Gastrocnemius medialis (tissue), 4 donors: ENCODE measurements around the gene SMIM31. TPM values are rescaled to one million over a fixed set of nuclear protein-coding genes. Genes with fewer than 3 reads are reported as not detected.

Experiments
- ATAC-seq, 2 donors: fragments of 150-250 bp; one replicate each; pipeline ENCODE4 v1.9.1; 2016
- DNase-seq, 2 donors: peaks; one replicate each; pipeline ENCODE4 v3.0.0-alpha.2; 2019
- H3K27ac ChIP-seq, 4 donors: fragments of 200-600 bp; sonication (generic); 1 replicate in 1 of 4; 2 replicates in 3 of 4; pipeline ENCODE4 v1.5.1; 2016 to 2018; ENCODE audit warnings: mild to moderate bottlenecking in 2 of 4, moderate library complexity in 1 of 4
- H3K27me3 ChIP-seq, 3 donors: fragments of 200-600 bp; sonication (generic) in 2 of 3; 1 replicate in 1 of 3; 2 replicates in 2 of 3; pipeline versions ENCODE4 v1.5.1 to v1.6.0; 2016 to 2019; ENCODE audit warnings: mild to moderate bottlenecking in 1 of 3, moderate library complexity in 1 of 3
- H3K36me3 ChIP-seq, 2 donors: fragments of 200-600 bp; sonication (generic) in 1 of 2; one replicate each; pipeline ENCODE4 v1.5.1; 2017 to 2018
- H3K4me1 ChIP-seq, 2 donors: fragments of 200-600 bp; sonication (generic) in 1 of 2; one replicate each; pipeline ENCODE4 v1.5.1; 2016 to 2017; ENCODE audit warnings: mild to moderate bottlenecking in 2 of 2
- H3K4me3 ChIP-seq, 4 donors: fragments of 200-600 bp; sonication (generic) in 3 of 4; 1 replicate in 1 of 4; 2 replicates in 3 of 4; pipeline ENCODE4 v1.5.1; 2016 to 2019; ENCODE audit warnings: mild to moderate bottlenecking in 2 of 4
- H3K9me3 ChIP-seq, 3 donors: fragments of 200-600 bp; sonication (generic) in 2 of 3; 1 replicate in 1 of 3; 2 replicates in 2 of 3; pipeline ENCODE4 v1.5.1; 2016 to 2019
- CTCF ChIP-seq, 5 experiments: fragments of 450-650 bp in 3 of 5; fragments of 200-600 bp in 2 of 5; sonication (generic) in 2 of 5; IDR thresholded peaks in 4 of 5; conservative IDR thresholded peaks in 1 of 5; 1 replicate in 4 of 5; 2 replicates in 1 of 5; pipeline ENCODE4 v1.5.1; 2016 to 2019; ENCODE audit warnings: antibody characterized with exemption in 5 of 5, mild to moderate bottlenecking in 3 of 5, moderate library complexity in 3 of 5
- POLR2A ChIP-seq, 2 donors: fragments of 450-650 bp; IDR thresholded peaks; one replicate each; pipeline ENCODE4 v1.6.1; 2017; ENCODE audit warnings: antibody characterized with exemption in 2 of 2, mild to moderate bottlenecking in 2 of 2, moderate library complexity in 2 of 2
- in situ Hi-C, 4 donors: fragments of 200-750 bp; cut with MboI; loops; one replicate each; pipeline versions ENCODE4 v1.15.0 to v1.8.0; 2017; ENCODE audit warnings: low sequenced_read_pairs in 4 of 4
- intact Hi-C: fragments of 100-400 bp; cut with DNase I; formaldehyde crosslinking; loops from one replicate; pipeline ENCODE4 v1.15.1; 2023; ENCODE audit warnings: low total_unique reads
- total RNA-seq, 4 donors: library from RNA; depleted of rRNA; stranded (reverse); fragments of >200 nt; gene quantifications; one replicate each; pipeline versions ENCODE4 v1.1.0 to v1.2.3, GENCODE V29; 2016

The SMIM31 gene
- total RNA-seq, 4 donors from 2014 or later = not detected

- TF ChIP-seq POLR2A (IDR thresholded peaks at IDR 0.05) (no peak), CTCF (IDR thresholded peaks at IDR 0.05 in 4 of 5, conservative IDR thresholded peaks at IDR 0.05 in 1 of 5) (no peak)
- no peak for DNase-seq
- intact Hi-C loops (loop anchor here (5.0 kb wide), 1 partner anchor 1179 kb away; no protein-coding TSS in a partner anchor), in situ Hi-C loops (loop anchor here in 2 of 4 donors (25.0 kb wide), 2 partner anchors 1169 to 1194 kb away; no protein-coding TSS in a partner anchor)
- H3K4me1 ChIP-seq = peaks cover 6 to 8% of the 10 kb centered on the region in 2 donors
- no peaks in the 10 kb centered on the region for H3K27me3 ChIP-seq
- no peak overlapping the region for H3K27ac ChIP-seq
- H3K36me3 ChIP-seq = no peaks in the 10 kb centered on the region
- no peak overlapping the region for H3K4me3 ChIP-seq
- ATAC-seq = no peak
- H3K9me3 ChIP-seq = no peaks in the 10 kb centered on the region
These were observed 23.1 kb upstream of the SMIM31 start for GRCh38 chr4:164730705-164731393.

GRCh38 chr4:164731827-164732474 lies 22.0 kb upstream of the SMIM31 start:
- Histone ChIP-seq H3K27ac (no peak overlapping the region), H3K36me3 (no peaks in the 10 kb centered on the region), H3K9me3 (no peaks in the 10 kb centered on the region), H3K4me1 (peaks cover 6 to 8% of the 10 kb centered on the region in 2 donors), H3K4me3 (no peak overlapping the region), H3K27me3 (no peaks in the 10 kb centered on the region)
- ATAC-seq = peak in 1 of 2 donors; percentile 53
- in situ Hi-C loops (loop anchor here in 2 of 4 donors (25.0 kb wide), 2 partner anchors 1170 to 1195 kb away; no protein-coding TSS in a partner anchor), intact Hi-C loops (loop anchor here (5.0 kb wide), 1 partner anchor 1180 kb away; no protein-coding TSS in a partner anchor)
- TF ChIP-seq CTCF (IDR thresholded peaks at IDR 0.05 in 4 of 5, conservative IDR thresholded peaks at IDR 0.05 in 1 of 5) (peak; percentile 41 to 67 (median 54)), POLR2A (IDR thresholded peaks at IDR 0.05) (no peak)
- peak in 1 of 2 donors; percentile 14 for DNase-seq

- in situ Hi-C loops = loop anchor here in 2 of 4 donors (25.0 kb wide), 2 partner anchors 1172 to 1197 kb away; no protein-coding TSS in a partner anchor
- no peaks in the 10 kb centered on the region for H3K9me3 ChIP-seq
- H3K27ac ChIP-seq = no peak overlapping the region
- no peak for ATAC-seq
- no peak overlapping the region for H3K4me3 ChIP-seq
- intact Hi-C loops = loop anchor here (5.0 kb wide), 1 partner anchor 1182 kb away; no protein-coding TSS in a partner anchor
- H3K36me3 ChIP-seq = no peaks in the 10 kb centered on the region
- TF ChIP-seq POLR2A (IDR thresholded peaks at IDR 0.05) = no peak
- no peak for TF ChIP-seq CTCF (IDR thresholded peaks at IDR 0.05 in 4 of 5, conservative IDR thresholded peaks at IDR 0.05 in 1 of 5)
- H3K4me1 ChIP-seq = peaks cover 6 to 8% of the 10 kb centered on the region in 2 donors
- H3K27me3 ChIP-seq = no peaks in the 10 kb centered on the region
- no peak for DNase-seq
These were observed 19.4 kb upstream of the SMIM31 start for GRCh38 chr4:164734484-164734883.

GRCh38 chr4:164748375-164748774 lies 5.6 kb upstream of the SMIM31 start:
- Histone ChIP-seq H3K27ac (no peak overlapping the region), H3K4me3 (no peak overlapping the region), H3K27me3 (no peaks in the 10 kb centered on the region), H3K36me3 (no peaks in the 10 kb centered on the region), H3K4me1 (no peaks in the 10 kb centered on the region), H3K9me3 (no peaks in the 10 kb centered on the region)
- no peak for DNase-seq
- intact Hi-C loops (no loop called here), in situ Hi-C loops (loop anchor here in 2 of 4 donors (25.0 kb wide), 2 partner anchors 1186 to 1211 kb away; no protein-coding TSS in a partner anchor)
- ATAC-seq = no peak
- TF ChIP-seq CTCF (IDR thresholded peaks at IDR 0.05 in 4 of 5, conservative IDR thresholded peaks at IDR 0.05 in 1 of 5) (no peak), POLR2A (IDR thresholded peaks at IDR 0.05) (no peak)
